ENCODE results near the gene FBXL15. TPM values are rescaled to one million over a fixed set of nuclear protein-coding genes. Genes with fewer than 3 reads are reported as not detected.

FBXL15 gene
- total and polyA plus RNA-seq, 2 experiments from 2014 or later = 18.5 to 36.1 TPM

DNA sequence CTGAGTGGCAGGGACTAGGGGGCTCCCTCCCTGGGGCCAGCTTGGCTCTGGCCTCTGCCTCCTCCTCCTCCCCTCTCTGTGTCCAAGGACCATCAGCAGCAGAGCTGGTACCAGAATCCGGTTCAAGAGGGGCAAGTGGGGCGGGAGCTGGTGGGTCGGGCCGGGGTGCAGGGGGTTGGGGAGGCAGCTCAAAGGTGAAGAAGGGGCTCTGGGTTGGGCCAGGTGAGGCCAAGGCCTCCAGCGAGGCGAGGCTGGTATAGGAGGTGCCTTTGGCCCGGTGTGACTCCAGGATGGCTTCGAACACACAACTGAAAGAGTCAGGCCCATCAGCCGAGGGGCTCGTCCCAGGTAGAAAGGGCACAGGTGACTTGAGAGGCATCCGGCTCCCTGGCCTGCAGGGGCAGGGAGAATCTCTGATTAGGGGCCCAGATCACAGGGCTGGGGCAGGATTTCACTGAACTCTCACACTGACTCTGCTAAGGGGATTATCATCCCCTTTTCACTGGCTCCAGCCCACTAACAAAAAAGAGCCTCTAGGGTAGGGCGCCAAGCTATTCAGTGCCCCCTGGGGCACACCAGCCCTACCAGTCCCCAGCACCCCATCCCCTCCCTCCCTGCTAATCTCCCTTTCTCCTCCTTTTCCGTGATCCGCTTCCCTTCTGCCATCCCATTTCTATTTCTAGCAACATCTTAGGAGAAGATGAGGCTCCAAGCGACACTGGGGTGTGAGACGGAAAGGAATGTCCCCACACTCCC is 6.7 kb upstream of the FBXL15 start:
- Mint-ChIP-seq H3K9me3 (no peaks in the 10 kb centered on the region), H3K4me3 (no peak overlapping the region), H3K4me1 (peaks cover 40% of the 10 kb centered on the region), H3K36me3 (ENCODE audit: low read depth) (peaks cover 2% of the 10 kb centered on the region; the same call in 1 of the 3 replicates), H3K27me3 (ENCODE audit: insufficient read depth, low read depth, poor library complexity) (peaks cover 45% of the 10 kb centered on the region), H3K27ac (no peak overlapping the region)
- Histone ChIP-seq H3K36me3 (ENCODE audit: insufficient read depth) (no peaks in the 10 kb centered on the region), H3F3A (replicated peaks; ENCODE audit: low read depth) (peaks cover 14% of the 10 kb centered on the region), H3K4me2 (no peak overlapping the region), H3K4me3 (no peak overlapping the region), H3K27me3 (ENCODE audit: insufficient read depth) (peaks cover 34% of the 10 kb centered on the region), H3K9me2 (ENCODE audit: insufficient read depth) (no peaks in the 10 kb centered on the region), H4K20me1 (replicated peaks; ENCODE audit: insufficient read depth) (no peaks in the 10 kb centered on the region), H3K79me2 (replicated peaks; ENCODE audit: insufficient read depth) (no peaks in the 10 kb centered on the region), H3K4me1 (ENCODE audit: insufficient read depth) (peaks cover 22% of the 10 kb centered on the region), H2AFZ (no peak overlapping the region), H3K27ac (ENCODE audit: low read depth) (no peak overlapping the region)
- no peak for TF ChIP-seq CREB1 (CRISPR knock-in tag; IDR thresholded peaks at IDR 0.05; ENCODE audit: low read depth)
- TF ChIP-seq, protein P1, sequence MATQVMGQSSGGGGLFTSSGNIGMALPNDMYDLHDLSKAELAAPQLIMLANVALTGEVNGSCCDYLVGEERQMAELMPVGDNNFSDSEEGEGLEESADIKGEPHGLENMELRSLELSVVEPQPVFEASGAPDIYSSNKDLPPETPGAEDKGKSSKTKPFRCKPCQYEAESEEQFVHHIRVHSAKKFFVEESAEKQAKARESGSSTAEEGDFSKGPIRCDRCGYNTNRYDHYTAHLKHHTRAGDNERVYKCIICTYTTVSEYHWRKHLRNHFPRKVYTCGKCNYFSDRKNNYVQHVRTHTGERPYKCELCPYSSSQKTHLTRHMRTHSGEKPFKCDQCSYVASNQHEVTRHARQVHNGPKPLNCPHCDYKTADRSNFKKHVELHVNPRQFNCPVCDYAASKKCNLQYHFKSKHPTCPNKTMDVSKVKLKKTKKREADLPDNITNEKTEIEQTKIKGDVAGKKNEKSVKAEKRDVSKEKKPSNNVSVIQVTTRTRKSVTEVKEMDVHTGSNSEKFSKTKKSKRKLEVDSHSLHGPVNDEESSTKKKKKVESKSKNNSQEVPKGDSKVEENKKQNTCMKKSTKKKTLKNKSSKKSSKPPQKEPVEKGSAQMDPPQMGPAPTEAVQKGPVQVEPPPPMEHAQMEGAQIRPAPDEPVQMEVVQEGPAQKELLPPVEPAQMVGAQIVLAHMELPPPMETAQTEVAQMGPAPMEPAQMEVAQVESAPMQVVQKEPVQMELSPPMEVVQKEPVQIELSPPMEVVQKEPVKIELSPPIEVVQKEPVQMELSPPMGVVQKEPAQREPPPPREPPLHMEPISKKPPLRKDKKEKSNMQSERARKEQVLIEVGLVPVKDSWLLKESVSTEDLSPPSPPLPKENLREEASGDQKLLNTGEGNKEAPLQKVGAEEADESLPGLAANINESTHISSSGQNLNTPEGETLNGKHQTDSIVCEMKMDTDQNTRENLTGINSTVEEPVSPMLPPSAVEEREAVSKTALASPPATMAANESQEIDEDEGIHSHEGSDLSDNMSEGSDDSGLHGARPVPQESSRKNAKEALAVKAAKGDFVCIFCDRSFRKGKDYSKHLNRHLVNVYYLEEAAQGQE (IDR thresholded peaks at IDR 0.05; ENCODE audit: unreplicated experiment) = no peak
- TF ChIP-seq, protein P2, sequence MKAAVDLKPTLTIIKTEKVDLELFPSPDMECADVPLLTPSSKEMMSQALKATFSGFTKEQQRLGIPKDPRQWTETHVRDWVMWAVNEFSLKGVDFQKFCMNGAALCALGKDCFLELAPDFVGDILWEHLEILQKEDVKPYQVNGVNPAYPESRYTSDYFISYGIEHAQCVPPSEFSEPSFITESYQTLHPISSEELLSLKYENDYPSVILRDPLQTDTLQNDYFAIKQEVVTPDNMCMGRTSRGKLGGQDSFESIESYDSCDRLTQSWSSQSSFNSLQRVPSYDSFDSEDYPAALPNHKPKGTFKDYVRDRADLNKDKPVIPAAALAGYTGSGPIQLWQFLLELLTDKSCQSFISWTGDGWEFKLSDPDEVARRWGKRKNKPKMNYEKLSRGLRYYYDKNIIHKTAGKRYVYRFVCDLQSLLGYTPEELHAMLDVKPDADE (IDR thresholded peaks at IDR 0.05) = no peak
- TF ChIP-seq STAT1 (IDR thresholded peaks at IDR 0.05; ENCODE audit: unreplicated experiment) = no peak
- TF ChIP-seq ZNF114 (CRISPR knock-in tag; IDR thresholded peaks at IDR 0.05) = no peak
- TF ChIP-seq, protein P3, sequence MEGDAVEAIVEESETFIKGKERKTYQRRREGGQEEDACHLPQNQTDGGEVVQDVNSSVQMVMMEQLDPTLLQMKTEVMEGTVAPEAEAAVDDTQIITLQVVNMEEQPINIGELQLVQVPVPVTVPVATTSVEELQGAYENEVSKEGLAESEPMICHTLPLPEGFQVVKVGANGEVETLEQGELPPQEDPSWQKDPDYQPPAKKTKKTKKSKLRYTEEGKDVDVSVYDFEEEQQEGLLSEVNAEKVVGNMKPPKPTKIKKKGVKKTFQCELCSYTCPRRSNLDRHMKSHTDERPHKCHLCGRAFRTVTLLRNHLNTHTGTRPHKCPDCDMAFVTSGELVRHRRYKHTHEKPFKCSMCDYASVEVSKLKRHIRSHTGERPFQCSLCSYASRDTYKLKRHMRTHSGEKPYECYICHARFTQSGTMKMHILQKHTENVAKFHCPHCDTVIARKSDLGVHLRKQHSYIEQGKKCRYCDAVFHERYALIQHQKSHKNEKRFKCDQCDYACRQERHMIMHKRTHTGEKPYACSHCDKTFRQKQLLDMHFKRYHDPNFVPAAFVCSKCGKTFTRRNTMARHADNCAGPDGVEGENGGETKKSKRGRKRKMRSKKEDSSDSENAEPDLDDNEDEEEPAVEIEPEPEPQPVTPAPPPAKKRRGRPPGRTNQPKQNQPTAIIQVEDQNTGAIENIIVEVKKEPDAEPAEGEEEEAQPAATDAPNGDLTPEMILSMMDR (conservative IDR thresholded peaks at IDR 0.05; ENCODE audit: low read depth in 2 of 2) = no peak
- no peak for TF ChIP-seq JUNB (IDR thresholded peaks at IDR 0.05; ENCODE audit: unreplicated experiment)
- TF ChIP-seq EZH2phosphoT487 (IDR thresholded peaks at IDR 0.05; ENCODE audit: unreplicated experiment) = no peak
- no peak for ATAC-seq
- no peak for DNase-seq (ENCODE audit: low spot score)
